ENCODE data around the gene TMEM239. TPM values are rescaled to one million over a fixed set of nuclear protein-coding genes. Genes with fewer than 3 reads are reported as not detected.
"Not testable (repeated sequence)": the region's sequence is repeated elsewhere in the genome, so short reads cannot be mapped to it uniquely, and the experiment has no call there.

TMEM239 gene
- total RNA-seq, 1 donor from 2014 or later = not detected

DNA sequence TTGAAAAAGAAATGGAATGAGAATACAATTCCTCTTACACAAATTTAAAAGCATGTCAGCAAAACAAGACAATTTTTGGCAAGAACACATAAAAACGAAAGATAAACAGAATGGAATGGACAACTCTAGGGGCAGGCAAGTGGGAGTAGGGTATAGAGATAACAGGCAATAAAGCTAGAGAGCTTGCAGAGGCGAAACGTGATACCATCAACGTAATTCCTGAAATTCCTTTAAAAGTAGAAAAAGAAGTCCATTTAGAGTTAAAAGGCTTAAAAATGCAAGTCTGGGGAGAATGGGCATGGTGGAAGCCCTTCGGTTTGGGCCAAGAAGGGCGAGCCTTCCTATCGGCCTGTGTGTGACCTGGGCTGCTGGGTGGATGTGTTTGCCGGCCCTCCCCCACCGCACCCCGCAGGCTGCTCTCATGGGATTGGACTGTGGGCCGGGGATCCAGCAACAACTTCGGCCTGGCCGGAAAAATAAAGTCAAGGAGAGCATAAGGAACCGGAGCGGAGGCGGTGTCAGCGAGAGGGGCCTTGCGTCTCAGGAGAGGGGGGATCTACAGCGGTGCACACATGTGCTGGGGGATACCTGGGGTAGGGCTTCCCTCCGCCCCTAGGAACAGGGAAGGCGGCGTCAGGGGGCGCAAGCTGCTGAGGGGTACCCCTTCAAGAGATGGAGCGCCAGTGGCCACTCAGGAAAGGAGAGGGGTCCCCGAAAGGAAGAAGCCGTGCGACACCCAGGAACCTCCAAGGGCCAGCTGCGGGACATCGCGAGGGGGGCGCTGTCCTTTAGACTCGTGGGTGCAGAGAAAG, 4.1 kb downstream of the TMEM239 start:
- intact Hi-C loops (cut with micrococcal nuclease) = no loop called here

DNA sequence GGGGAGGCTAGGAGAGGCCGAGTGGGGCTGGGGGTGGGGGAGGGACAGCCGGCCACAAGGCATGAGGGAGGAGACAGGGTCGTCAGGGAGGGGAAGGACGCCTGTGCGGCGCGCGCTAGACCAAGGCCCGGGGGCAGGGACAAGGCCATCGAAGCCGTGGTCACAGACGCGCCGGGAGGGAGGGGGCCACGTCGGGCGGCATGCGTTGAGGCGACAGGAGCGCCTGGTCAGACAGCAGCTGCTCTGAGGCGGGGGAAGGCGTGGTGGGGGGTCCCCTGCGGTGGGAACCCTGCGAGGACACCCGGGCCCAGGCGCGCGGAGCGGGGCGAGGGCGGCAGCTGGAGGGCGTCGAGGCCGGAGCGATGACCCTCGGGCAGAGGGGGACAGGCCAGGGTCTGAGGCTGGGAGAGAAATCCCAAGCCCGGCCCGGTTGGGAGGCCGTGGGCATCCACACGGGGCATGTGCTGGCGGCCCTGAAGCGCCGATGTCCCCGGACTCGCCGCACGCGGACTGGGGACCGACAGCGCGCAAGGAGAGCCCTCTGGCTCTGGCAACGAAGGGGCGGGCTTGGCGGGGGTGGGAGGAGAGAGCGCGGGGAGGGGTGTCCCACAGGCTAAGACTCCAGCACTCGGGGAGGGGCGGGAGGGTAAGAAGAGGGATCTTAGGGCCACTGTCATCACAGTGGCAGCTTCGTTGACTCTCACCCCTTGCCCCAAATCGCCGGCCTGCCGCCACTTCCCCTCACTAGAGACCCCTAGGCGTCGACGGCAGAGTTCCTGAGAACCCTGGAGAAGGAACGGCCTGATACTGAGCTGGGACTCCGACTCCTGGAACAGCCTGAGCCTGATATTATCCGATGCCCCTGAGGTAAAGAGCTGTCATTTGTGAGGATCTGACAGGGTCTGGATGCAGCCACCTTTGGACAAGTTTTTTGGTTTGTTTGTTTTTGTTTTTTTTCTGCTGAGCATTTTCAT, 5.0 kb downstream of the TMEM239 start:
- intact Hi-C loops (cut with micrococcal nuclease) = no loop called here

DNA sequence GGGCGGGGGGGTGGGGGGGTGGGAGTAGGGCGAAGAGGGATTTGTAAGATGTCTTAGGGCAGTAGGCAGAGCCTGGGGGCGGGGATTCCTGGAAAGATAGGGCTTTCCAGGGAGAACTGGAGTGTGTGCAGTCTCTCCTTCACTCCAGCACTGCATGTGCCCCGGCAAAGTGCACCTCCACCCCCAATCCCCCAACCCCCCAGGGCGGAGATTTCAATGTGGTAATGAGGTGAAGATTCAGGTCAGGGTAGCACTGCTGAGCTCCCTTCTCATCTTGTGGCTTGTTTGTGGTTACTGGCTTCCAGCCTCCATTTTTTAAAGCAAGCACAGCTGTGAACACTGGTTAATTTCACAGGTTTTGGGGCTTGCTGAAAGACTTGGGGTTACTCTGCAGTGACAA, 5.9 kb downstream of the TMEM239 start:
- intact Hi-C loops (cut with micrococcal nuclease) = no loop called here

DNA sequence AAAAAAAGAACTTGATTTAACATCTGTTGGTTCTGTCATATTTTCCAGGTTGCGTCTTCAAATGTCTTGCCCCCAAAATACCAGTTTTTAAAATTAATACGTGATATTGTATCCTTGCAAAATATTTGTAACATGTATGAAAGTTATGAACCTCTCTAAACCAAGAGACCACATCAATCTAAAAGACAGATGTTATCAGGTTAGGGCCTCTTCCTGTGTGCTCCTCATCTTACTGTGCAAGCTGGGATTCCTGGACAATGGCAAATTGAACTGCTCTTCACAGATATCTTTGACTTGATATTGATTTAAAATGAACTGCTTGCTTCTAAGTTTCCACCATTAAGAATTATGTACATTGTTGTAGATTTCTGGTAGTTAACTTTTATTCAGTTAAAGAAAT, 9.6 kb downstream of the TMEM239 start:
- intact Hi-C loops (cut with micrococcal nuclease) = no loop called here

DNA sequence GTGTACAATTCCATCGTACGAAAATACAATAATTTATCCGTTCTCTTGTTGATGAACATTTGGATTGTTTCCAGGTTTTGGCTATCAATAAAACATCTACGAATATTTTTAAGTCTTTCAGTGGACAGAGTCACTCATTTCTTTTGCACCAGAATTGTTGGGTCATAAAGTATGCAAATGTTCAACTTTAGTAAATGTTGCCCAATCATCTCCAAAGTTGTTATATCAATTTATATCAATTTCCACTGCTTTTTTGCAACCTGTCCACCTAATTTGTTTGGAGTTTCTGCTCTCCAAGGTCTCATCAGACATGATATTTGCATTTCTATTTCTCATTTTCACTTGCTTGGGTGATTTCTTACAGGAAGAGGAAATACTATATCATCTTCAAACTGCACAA, 10.5 kb downstream of the TMEM239 start:
- intact Hi-C loops (cut with micrococcal nuclease) = no loop called here

DNA sequence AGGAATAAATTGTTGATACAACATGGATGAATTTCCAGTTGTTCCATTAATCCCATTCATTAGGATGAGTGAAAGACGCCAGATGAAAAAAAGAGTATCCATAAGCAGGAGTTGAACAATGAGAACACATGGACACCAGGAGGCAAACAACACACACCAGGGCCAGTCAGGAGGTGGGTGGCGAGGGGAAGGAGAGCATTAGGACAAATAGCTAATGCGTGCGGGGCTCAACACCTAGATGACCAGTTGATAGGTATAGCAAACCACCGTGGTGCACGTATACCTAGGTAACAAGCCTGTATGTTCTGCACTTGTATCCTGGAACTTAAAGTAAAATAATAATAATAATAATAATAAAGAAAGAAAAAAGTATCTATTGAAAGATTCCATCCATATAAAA, 13.2 kb downstream of the TMEM239 start:
- intact Hi-C loops (cut with micrococcal nuclease) = no loop called here

DNA sequence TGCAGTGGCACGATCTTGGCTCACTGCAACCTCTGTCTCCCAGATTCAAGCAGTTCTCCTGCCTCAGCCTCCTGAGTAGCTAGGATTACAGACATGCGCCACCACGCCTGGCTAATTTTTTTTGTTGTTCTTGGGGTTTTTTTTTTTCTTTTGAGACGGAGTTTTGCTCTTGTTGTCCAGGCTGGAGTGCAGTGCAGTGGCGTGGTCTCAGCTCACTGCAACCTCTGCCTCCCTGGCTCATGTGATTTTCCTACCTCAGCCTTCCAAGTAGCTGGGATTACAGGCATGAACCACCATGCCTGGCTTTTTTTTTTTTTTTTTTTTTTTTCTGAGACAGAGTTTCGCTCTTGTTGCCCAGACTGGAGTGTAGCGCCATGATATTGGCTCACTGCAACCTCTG, 15.0 kb downstream of the TMEM239 start:
- intact Hi-C loops (cut with micrococcal nuclease) = not testable (repeated sequence)

DNA sequence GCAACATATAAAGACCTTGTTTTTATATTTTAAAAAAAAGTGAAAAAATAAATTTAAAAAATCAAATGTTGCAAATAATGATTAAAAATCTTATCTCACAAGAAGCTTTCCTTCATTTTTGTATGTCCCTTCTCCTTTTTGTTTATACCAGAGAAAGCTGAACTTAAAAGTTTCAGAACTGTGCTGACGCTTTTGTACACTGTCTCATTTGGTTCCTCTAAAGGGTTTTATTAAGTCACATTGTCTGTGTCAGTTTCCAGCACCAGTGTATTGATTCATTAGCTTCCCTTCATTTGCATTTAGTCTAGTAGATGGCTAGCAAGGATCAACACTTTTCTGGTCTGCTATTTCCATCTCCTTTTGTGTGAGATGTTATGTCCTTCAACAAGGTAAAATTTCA, 17.6 kb downstream of the TMEM239 start:
- intact Hi-C loops (cut with micrococcal nuclease) = no loop called here

DNA sequence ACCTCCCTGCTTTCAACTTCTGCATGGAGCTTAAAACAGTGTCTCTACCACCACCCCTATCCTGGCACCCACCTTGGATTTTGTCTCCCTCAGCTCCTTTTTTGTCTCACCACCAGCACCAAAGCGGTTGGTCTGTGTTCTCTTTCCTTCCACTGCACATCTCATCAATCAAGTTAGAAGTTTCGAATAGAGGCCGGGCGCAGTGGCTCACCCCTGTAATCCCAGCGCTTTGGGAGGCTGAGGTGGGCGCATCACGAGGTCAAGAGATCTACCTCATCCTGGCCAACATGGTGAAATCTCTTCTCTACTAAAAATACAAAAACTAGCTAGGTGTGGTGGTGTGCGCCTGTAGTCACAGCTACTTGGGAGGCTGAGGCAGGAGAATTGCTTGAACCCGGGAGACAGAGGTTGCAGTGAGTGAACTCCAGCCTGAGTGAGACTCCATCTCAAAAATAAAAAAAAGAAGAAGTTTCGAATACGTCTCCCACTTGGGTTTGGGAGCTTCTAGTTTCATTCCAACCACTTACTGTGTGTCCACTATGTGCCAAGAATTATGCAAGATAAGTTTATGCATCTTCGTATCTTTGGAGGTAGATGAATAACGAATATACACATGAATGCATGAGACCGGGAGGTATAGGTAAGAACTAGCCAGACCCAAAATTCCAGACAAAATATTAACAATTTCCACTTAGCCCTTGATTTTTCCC, 18.4 kb downstream of the TMEM239 start:
- intact Hi-C loops (cut with micrococcal nuclease) = no loop called here

DNA sequence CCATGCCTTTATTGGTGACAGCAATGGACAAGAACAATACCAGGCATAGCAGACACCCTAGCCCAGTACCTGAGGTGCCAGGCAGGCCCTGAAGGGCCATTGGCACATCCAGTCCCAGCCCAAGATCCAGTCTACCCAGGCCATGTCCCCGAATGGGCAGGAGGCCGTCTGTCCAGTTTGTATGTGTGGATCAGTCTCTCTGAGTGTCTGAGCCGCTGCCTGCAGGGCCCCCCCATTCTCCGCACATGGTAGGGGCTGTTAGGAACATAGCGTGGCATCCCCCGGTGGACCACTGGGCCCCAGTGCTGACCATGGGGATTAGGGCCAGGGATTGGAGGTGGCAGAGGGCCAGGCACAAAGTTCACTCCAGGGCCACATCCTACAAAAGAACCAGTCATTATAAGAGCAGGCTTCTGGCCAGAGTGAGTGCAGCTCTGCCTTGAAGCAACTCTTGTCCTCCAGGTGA, 19.2 kb downstream of the TMEM239 start:
- intact Hi-C loops (cut with micrococcal nuclease) = no loop called here

DNA sequence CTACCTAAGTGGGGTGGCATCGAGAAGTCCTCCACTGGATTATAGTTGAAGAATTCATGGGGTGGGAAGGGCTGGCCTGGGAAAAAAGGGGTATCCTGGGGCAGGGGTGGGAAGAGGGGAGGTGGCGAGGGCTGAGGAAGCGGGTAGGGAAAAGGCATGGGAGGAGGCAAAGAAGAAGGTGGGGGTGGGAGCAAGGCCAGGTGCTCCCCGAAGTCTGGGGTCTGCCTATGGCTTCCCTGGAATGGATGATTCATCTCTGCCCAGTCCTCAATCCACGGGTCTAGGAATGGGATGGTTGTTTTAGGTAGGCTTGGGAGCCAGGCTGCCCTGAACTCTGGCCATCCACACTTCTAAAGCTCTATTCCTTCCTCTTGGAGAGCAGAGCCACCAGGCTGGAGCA, 19.9 kb downstream of the TMEM239 start:
- intact Hi-C loops (cut with micrococcal nuclease) = no loop called here

DNA sequence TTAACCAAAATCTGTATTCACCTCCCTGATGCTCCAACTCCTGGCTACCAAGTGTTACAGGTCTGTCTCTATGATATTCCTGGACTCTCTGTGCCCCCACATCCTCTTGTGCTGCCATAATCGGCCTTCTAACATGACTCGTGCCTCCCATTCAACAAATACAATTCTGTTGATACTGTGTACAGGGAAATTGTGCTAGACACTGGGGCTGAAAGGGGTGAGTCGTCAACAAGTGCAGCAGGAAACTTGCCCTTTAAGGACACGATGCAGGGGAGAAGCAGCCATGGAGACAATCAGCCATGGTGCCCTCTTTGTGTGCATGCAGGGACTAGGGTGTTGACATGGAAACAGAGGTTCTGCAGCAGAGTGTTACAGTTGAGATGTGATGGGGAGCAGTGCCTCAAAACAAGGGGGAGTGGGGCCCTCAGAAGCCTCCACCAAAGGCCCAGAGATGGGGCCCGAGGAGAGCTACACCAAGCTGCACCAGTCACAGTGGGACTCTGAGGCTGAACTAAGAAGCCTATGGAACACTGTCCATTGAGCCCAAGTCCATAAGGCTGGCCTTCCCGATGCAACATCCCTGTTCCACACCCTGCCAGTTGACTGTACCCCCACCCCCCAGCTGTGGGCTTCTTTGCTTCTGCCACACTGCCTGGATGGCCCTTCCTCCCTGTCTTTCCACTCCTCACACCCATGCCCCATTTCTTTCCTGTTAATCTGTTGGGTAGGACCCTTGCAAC, 21.2 kb downstream of the TMEM239 start:
- intact Hi-C loops (cut with micrococcal nuclease) = no loop called here

DNA sequence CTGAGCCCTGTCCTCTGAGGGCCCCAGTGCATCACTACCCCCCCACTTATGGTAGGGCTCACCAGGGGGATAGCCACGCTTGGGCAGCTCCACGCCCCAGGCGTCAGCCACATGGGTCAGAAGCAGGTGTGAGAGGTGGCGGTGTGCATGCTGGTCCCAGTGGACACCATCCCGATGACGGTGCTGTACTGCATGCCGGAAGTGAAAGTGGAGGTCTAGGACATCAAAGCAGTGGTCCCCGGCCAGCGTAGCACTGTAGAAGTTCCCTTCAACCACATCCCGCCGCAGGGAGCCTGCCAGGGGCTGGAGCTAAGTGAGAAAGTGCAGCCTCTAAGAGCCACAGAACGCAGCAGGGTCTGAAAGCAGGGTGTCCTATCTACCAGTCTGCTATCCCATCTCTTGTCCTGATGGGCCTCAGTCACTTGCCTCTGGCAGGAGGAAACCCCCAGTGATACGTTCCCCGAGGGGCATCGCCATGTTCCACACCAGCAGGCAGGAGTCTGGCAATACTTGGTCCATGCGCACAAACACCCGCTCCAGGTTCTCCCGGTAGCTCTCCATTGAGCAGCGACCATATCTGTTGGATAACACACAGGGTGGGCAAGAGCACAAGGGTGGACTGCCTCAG, 22.1 kb downstream of the TMEM239 start:
- intact Hi-C loops (cut with micrococcal nuclease) = no loop called here

DNA sequence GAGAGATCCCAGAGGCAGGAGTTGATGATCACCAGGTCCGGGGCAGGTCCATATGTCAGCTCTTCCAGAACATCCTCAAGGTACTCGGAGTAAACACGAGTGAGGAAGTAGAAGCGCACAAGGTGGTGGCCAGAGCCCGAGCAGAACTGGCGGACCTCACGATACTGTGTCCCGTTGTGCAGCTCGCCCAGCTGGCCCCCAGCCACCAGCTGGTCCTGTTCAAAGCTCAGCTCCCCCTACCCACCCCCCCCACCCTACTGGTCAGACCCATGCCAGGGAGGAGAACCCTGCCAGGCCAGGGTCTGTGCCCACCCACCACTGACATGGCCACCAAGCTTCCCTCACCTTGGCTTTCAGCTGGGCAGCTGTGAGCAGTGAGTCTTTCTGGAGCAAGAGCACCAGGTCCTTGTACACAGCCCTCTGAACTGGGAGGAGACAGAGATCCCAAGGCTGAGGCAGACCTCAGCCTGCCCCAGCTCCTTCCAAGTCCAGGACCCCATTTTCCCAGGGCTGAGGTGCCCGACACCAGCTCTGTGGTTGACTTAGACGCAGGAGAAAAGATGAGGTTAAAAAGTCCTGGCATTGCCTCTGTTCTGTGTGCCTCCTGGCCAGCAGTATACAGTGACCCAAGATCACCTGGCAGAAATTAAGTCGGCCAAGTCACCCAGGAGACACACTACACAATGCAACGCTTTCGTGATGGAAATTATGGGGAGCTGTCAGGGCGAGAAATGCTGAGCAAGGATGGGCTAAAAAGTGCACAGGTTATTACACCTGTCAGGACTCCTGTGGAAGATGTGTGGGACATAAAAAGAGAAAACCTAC, 22.9 kb downstream of the TMEM239 start:
- intact Hi-C loops (cut with micrococcal nuclease) = no loop called here

DNA sequence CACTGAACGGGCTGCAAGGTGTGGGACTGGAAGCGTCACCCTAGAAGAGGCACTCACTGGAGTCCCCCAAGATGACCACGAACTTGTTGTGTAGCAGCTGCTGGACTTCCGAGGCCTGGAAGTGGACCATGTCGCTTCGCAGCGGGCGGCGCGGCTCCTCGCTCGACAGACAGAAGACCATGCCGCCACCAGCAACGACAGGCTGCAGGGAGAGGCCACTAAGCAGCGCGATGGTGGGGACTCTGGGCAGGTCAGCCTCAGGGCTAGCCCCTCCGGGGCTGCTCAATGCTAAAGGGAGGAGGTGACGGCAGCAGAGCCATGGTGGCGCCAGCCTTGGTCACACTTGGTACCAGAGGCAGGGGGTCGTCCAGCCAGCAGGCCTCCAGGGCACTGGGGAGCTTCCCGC, 23.6 kb downstream of the TMEM239 start:
- intact Hi-C loops (cut with micrococcal nuclease) = loop anchor here (1.0 to 2.0 kb wide), 3 partner anchors 34 to 331 kb away; partner anchors contain the start of genes IDH3B, PTPRA and ZNF343

DNA sequence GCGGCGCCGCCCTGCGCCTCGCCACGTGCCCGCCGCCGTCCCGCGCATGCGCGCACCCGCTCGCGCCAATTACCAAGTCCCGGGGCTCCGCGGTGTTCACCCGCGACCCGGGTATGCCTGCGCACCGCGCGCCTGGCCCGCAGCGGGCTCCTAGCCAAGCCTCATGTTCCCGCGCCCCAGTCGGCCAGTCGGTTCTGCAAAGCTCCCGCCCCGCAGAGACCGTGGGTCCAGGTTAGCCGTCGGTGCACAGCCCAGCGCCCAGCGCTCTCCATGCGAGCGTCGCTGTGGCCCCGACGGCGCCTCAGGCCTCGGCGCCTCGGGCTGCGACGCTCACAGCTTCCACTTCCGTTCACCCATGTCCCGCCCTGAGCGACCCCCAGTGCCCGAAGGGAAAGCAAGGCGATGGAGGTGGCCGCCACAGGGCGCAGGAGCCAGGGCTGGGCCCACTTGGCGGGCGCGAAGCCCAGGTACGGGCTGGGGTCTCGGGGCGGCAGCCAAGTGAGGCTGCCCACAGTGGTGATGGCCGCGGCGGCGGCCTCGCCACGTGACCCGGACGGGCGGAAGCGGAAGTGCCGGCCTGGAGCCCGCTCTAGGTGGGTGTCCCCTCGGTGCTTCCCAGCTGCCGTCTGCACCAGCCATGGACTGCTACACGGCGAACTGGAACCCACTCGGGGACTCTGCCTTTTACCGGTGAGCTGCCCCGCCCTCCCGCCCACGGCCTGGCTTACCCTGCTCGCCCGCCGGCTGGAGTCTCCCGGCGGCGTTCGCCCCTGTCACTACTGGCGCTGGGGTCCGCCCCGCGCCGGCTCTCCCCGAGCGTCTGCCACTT, 24.2 kb downstream of the TMEM239 start, which contains the start of the genes PCED1A and VPS16:
PCED1A (minus strand) TSS at position 518 of the 829 bp plus-strand sequence. CDS start 743 bp downstream, outside the sequence.
VPS16 (plus strand) TSS at position 608 of the 829 bp plus-strand sequence; CDS start at position 638, 30 bp downstream.
- intact Hi-C loops (cut with micrococcal nuclease) = loop anchor here (1.0 to 2.0 kb wide), 3 partner anchors 33 to 332 kb away; partner anchors contain the start of genes IDH3B, PTPRA and ZNF343

DNA sequence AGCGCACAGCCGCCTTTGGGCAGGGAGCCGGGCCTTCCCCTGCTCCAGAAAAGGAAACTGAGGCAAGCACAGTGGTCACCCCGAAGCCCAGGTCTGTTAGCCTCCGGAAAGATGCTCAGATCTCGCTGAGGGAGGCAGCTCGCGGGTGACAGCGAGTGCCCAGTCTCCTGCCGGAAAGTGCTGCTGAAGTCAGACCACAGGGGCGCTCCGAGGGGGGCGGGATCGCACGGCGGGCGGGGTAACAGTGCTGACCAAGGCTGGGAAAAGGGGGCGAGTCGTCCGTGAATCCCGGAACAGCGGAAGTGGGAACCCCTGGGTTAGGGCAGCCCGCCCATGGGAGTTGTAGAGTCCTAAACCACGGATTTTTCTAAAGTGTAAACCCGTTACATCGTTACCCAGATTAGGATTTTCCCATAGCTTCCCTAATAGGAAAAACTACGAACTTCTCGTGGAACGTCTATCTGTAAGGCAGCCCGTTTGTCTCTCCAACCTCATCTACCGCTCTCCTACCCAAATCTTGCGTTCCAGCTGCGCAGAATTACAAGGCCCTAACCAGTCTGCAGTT, 24.9 kb downstream of the TMEM239 start:
- intact Hi-C loops (cut with micrococcal nuclease) = loop anchor here (1.0 to 2.0 kb wide), 3 partner anchors 32 to 332 kb away; partner anchors contain the start of genes IDH3B, PTPRA and ZNF343

DNA sequence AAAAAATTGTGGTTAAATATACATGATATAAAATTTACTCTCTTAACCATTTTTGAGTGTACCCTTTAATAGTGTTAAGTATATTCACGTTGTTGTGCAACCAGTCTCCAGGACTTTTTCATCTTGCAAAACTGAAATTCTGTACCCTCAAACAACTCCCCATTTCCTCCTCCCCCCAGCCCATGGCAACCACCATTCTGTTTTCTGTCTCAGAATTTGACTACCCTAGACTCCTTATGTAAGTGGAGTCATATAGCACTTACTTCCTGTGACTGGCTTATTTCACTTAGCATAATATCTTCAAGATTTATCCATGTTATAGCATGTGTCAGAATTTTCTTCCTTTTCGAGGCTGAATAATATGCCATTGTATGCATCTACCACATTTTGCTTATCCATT, 29.4 kb downstream of the TMEM239 start:
- intact Hi-C loops (cut with micrococcal nuclease) = no loop called here

All from T-helper 2 cell treated with Interferon-gamma antibody and Interleukin-4, amounts not matched to agents 100 ng/mL and 5 ng/mL, for 36 hours (primary cell).